Peyer's patch (tissue), 4 donors: ENCODE measurements around the gene NMT1. TPM values are rescaled to one million over a fixed set of nuclear protein-coding genes. Genes with fewer than 3 reads are reported as not detected.
A peak's percentile ranks its signal among the peaks of the same experiment; 100 is the strongest.

Experiments used
- DNase-seq, 3 donors: peaks; one replicate each; pipeline ENCODE4 v3.0.0-alpha.2; 2017 to 2019
- H3K27ac ChIP-seq, 4 donors: fragments of 200-600 bp; sonication (generic); one replicate each; pipeline ENCODE4 v1.5.1; 2016 to 2019
- H3K27me3 ChIP-seq, 2 donors: fragments of 200-600 bp; sonication (generic); one replicate each; pipeline ENCODE4 v1.5.1; 2019
- H3K36me3 ChIP-seq, 3 donors: fragments of 200-600 bp; sonication (generic); one replicate each; pipeline ENCODE4 v1.5.1; 2016 to 2019
- H3K4me1 ChIP-seq, 4 donors: fragments of 200-600 bp; sonication (generic); one replicate each; pipeline ENCODE4 v1.5.1; 2016 to 2019
- H3K4me3 ChIP-seq, 4 donors: fragments of 200-600 bp; sonication (generic); 1 replicate in 3 of 4; 2 replicates in 1 of 4; pipeline ENCODE4 v1.5.1; 2016 to 2019; ENCODE audit warnings: mild to moderate bottlenecking in 1 of 4
- H3K9me3 ChIP-seq, 4 donors: fragments of 200-600 bp; sonication (generic); one replicate each; pipeline ENCODE4 v1.5.1; 2016 to 2019; ENCODE audit warnings: mild to moderate bottlenecking in 1 of 4
- CTCF ChIP-seq, 6 experiments: fragments of 450-650 bp in 4 of 6; fragments of 200-600 bp in 2 of 6; sonication (generic) in 1 of 6; IDR thresholded peaks; one replicate each; pipeline ENCODE4 v1.5.1; 2017 to 2019; ENCODE audit warnings: antibody characterized with exemption in 6 of 6, mild to moderate bottlenecking in 3 of 6, moderate library complexity in 1 of 6
- POLR2A ChIP-seq, 2 donors: fragments of 450-650 bp; IDR thresholded peaks; one replicate each; pipeline ENCODE4 v1.5.1; 2017; ENCODE audit warnings: antibody characterized with exemption in 2 of 2, mild to moderate bottlenecking in 2 of 2, moderate library complexity in 2 of 2
- total RNA-seq, 4 donors: library from RNA; depleted of rRNA; stranded (reverse); fragments of >200 nt; gene quantifications; one replicate each; pipeline ENCODE4 v1.1.0, GENCODE V29; 2016

The NMT1 gene
- total RNA-seq, 4 donors from 2014 or later = 60.9 to 111 (median 77.1) TPM

GRCh38 chr17:45022655-45023339, 38.3 kb upstream of the NMT1 start:
- H3K9me3 ChIP-seq = no peaks in the 10 kb centered on the region

GRCh38 chr17:45029096-45029495, 32.0 kb upstream of the NMT1 start:
- Histone ChIP-seq H3K27ac (no peak overlapping the region), H3K4me1 (no peaks in the 10 kb centered on the region), H3K36me3 (peaks cover 0 to 61% (median 0%) of the 10 kb centered on the region in 3 donors), H3K4me3 (no peak overlapping the region), H3K27me3 (no peaks in the 10 kb centered on the region), H3K9me3 (no peaks in the 10 kb centered on the region)
- TF ChIP-seq POLR2A (IDR thresholded peaks at IDR 0.05) (no peak), CTCF (IDR thresholded peaks at IDR 0.05) (no peak)
- DNase-seq = no peak

More at GRCh38 chr17:45022655-45023339, 38.3 kb upstream of the NMT1 start:
- TF ChIP-seq CTCF (IDR thresholded peaks at IDR 0.05) (no peak), POLR2A (IDR thresholded peaks at IDR 0.05) (no peak)
- H3K27me3 ChIP-seq = no peaks in the 10 kb centered on the region
- DNase-seq = no peak
- no peak overlapping the region for H3K4me3 ChIP-seq
- H3K4me1 ChIP-seq = peaks cover 0 to 32% (median 17%) of the 10 kb centered on the region in 4 donors
- peaks cover 0 to 10% (median 0%) of the 10 kb centered on the region in 3 donors for H3K36me3 ChIP-seq
- peak overlapping the region in 2 of 4 donors; percentile 73 for H3K27ac ChIP-seq

- TF ChIP-seq CTCF (IDR thresholded peaks at IDR 0.05) = no peak
- TF ChIP-seq POLR2A (IDR thresholded peaks at IDR 0.05) = no peak
- Histone ChIP-seq H3K36me3 (peaks cover 0 to 63% (median 0%) of the 10 kb centered on the region in 3 donors), H3K27ac (no peak overlapping the region)
Observed at GRCh38 chr17:45029758-45030423, 31.2 kb upstream of the NMT1 start.

GRCh38 chr17:45030733-45031132, 30.4 kb upstream of the NMT1 start:
- Histone ChIP-seq H3K9me3 (no peaks in the 10 kb centered on the region), H3K36me3 (peaks cover 0 to 63% (median 0%) of the 10 kb centered on the region in 3 donors), H3K27ac (no peak overlapping the region), H3K27me3 (no peaks in the 10 kb centered on the region), H3K4me3 (no peak overlapping the region), H3K4me1 (no peaks in the 10 kb centered on the region)
- no peak for DNase-seq
- no peak for TF ChIP-seq CTCF (IDR thresholded peaks at IDR 0.05)
- TF ChIP-seq POLR2A (IDR thresholded peaks at IDR 0.05) = no peak

More at GRCh38 chr17:45029758-45030423, 31.2 kb upstream of the NMT1 start:
- Histone ChIP-seq H3K27me3 (no peaks in the 10 kb centered on the region), H3K9me3 (no peaks in the 10 kb centered on the region), H3K4me3 (no peak overlapping the region), H3K4me1 (no peaks in the 10 kb centered on the region)
- DNase-seq = no peak

- Histone ChIP-seq H3K4me1 (no peaks in the 10 kb centered on the region), H3K9me3 (no peaks in the 10 kb centered on the region), H3K27ac (peak overlapping the region in 1 of 4 donors; percentile 17), H3K4me3 (no peak overlapping the region), H3K36me3 (peaks cover 0 to 61% (median 0%) of the 10 kb centered on the region in 3 donors), H3K27me3 (no peaks in the 10 kb centered on the region)
- no peak for DNase-seq
- TF ChIP-seq POLR2A (IDR thresholded peaks at IDR 0.05) (no peak), CTCF (IDR thresholded peaks at IDR 0.05) (no peak)
Observed at GRCh38 chr17:45031231-45032173, 29.6 kb upstream of the NMT1 start.
